Stomach (tissue), 9 donors: Measurements from ENCODE around the gene KCNA10. TPM values are rescaled to one million over a fixed set of nuclear protein-coding genes. Genes with fewer than 3 reads are reported as not detected.
A peak's percentile ranks its signal among the peaks of the same experiment; 100 is the strongest.

Experiments
- DNase-seq, 2 donors: peaks; one replicate each; pipeline versions ENCODE4 v3.0.0 to v3.0.0-alpha.2; 2013 to 2019
- H3K27ac ChIP-seq, 5 donors: fragments of 200-600 bp in 4 of 5; sonication (generic) in 4 of 5; one replicate each; pipeline ENCODE4 v1.5.1; 2013 to 2019; ENCODE audit warnings: mild to moderate bottlenecking in 1 of 5, moderate library complexity in 1 of 5
- H3K27me3 ChIP-seq, 3 donors: fragments of 200-600 bp; sonication (generic); one replicate each; pipeline ENCODE4 v1.5.1; 2017 to 2019; ENCODE audit warnings: mixed run types in 1 of 3
- H3K36me3 ChIP-seq, 4 donors: fragments of 200-600 bp; sonication (generic); 1 replicate in 3 of 4; 2 replicates in 1 of 4; pipeline ENCODE4 v1.5.1; 2016 to 2019
- H3K4me1 ChIP-seq, 4 donors: fragments of 200-600 bp; sonication (generic); one replicate each; pipeline ENCODE4 v1.5.1; 2016 to 2019
- H3K4me3 ChIP-seq, 4 donors: fragments of 200-600 bp; sonication (generic) in 3 of 4; one replicate each; pipeline ENCODE4 v1.5.1; 2016 to 2019; ENCODE audit warnings: mild to moderate bottlenecking in 1 of 4
- H3K9me3 ChIP-seq, 4 donors: fragments of 200-600 bp; sonication (generic); one replicate each; pipeline ENCODE4 v1.5.1; 2016 to 2019
- CTCF ChIP-seq, 7 experiments: fragments of 450-650 bp in 4 of 7; fragments of 200-600 bp in 3 of 7; sonication (generic) in 3 of 7; IDR thresholded peaks; one replicate each; pipeline ENCODE4 v1.5.1; 2016 to 2019; ENCODE audit warnings: antibody characterized with exemption in 7 of 7, control low read depth in 2 of 7, mild to moderate bottlenecking in 1 of 7
- EP300 ChIP-seq: sonication (generic); formaldehyde crosslinking; IDR thresholded peaks from one replicate; pipeline ENCODE4 v1.6.1; 2017; ENCODE audit warnings: antibody characterized with exemption
- POLR2A ChIP-seq, 4 donors: fragments of 450-650 bp; IDR thresholded peaks; one replicate each; pipeline ENCODE4 v1.6.1; 2016; ENCODE audit warnings: antibody characterized with exemption in 4 of 4, control low read depth in 2 of 4, mild to moderate bottlenecking in 1 of 4, moderate library complexity in 1 of 4
- POLR2AphosphoS5 ChIP-seq, 3 donors: sonication (generic); formaldehyde crosslinking; IDR thresholded peaks; one replicate each; pipeline ENCODE4 v1.6.1; 2016; ENCODE audit warnings: antibody characterized with exemption in 3 of 3
- WGBS, 5 donors: extraction: QIAGEN DNeasy Blood & Tissue Kit in 3 of 5; methylation state at CpG; one replicate each; pipeline versions ENCODE4 v1.1.5 to v1.1.7; 2013 to 2018; 5-methylcytosine and 5-hydroxymethylcytosine counted together
- intact Hi-C: fragments of 100-400 bp; cut with DNase I; formaldehyde crosslinking; loops from one replicate; pipeline ENCODE4 v1.15.1; 2023; ENCODE audit warnings: low total_unique reads
- polyA plus RNA-seq, 3 donors: library from polyadenylated mRNA; stranded (reverse); fragments of 200-250 nt; gene quantifications; one replicate each; pipeline ENCODE4 v1.2.3, GENCODE V29; 2013
- total RNA-seq, 5 donors: library from RNA; depleted of rRNA; stranded (reverse); fragments of >200 nt; gene quantifications; one replicate each; pipeline versions ENCODE4 v1.1.0 to v1.2.3, GENCODE V29; 2014 to 2016
- donor health status: healthy with polysubstance abuse.
- donor health status: Bipolar disorder and iron deficiency.
- donor health status: healthy.

Gene KCNA10
- total and polyA plus RNA-seq, 8 donors = 0.12 to 0.58 TPM; not detected in 6

GRCh38 chr1:110559157-110559556 lies 40.2 kb upstream of the KCNA10 start:
- intact Hi-C loops = loop anchor here (5.0 kb wide), 1 partner anchor 53 kb away; no protein-coding TSS in a partner anchor
- no peak for TF ChIP-seq POLR2AphosphoS5 (IDR thresholded peaks at IDR 0.05)
- no peak for TF ChIP-seq POLR2A (IDR thresholded peaks at IDR 0.05)
- TF ChIP-seq CTCF (IDR thresholded peaks at IDR 0.05) = no peak
- no peak for TF ChIP-seq EP300
- WGBS, 5 donors = 40 to 52% (median 46%) methylated on average over 4 of the region's 4 CpGs
- Histone ChIP-seq H3K36me3 (no peaks in the 10 kb centered on the region), H3K4me1 (peaks cover 9 to 13% (median 11%) of the 10 kb centered on the region in 4 donors), H3K27ac (no peak overlapping the region), H3K4me3 (no peak overlapping the region), H3K9me3 (no peaks in the 10 kb centered on the region), H3K27me3 (peaks cover 0 to 58% (median 22%) of the 10 kb centered on the region in 3 donors)
- DNase-seq = no peak

DNA sequence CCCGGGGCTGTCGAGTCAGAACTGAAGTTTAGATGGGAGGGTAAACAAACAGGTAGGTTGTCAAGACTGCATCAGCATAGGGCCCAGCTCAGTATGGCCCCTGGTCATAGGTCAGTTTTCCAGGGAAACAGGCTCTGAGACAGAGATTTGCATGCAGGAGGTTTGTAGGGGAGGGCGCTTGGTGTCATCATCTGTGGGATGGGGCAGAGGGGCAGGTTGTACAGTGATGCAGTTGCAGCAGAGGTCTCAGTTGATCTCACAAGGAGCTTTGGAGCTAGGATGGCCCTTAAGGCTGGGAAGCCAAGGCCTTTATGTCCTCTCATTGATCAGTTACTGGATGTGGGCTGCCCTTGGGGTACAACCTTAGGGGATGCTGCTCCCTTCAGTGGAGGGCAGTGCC lies 38.5 kb upstream of the KCNA10 start:
- no peak overlapping the region for H3K27ac ChIP-seq
- no peaks in the 10 kb centered on the region for H3K36me3 ChIP-seq
- peaks cover 9 to 13% (median 11%) of the 10 kb centered on the region in 4 donors for H3K4me1 ChIP-seq
- H3K4me3 ChIP-seq = no peak overlapping the region
- no peak for DNase-seq
- no peaks in the 10 kb centered on the region for H3K9me3 ChIP-seq
- intact Hi-C loops = loop anchor here (5.0 kb wide), 1 partner anchor 55 kb away; no protein-coding TSS in a partner anchor
- no peak for TF ChIP-seq CTCF (IDR thresholded peaks at IDR 0.05)
- TF ChIP-seq POLR2AphosphoS5 (IDR thresholded peaks at IDR 0.05) = no peak
- TF ChIP-seq POLR2A (IDR thresholded peaks at IDR 0.05) = no peak
- no peak for TF ChIP-seq EP300
- WGBS, 5 donors = 46 to 61% (median 56%) methylated on average over 3 of the region's 3 CpGs
- H3K27me3 ChIP-seq = peaks cover 0 to 63% (median 22%) of the 10 kb centered on the region in 3 donors

DNA sequence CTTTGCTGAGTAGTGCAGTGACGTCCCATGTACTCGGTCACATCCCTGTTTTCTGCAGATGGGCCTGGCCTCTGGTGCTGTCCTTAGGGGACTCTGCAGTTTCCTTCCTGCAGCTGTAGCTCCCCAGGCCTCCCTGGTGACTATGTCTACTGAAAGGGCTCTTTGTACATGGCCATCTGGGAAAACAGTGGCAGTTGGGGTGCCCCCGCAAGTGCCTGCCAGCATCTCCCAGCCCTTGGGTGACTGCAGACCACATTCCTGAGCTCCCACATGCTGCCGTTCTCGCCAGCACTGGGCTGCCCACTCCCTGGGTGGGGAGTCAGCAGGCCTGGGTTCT lies 37.5 kb upstream of the KCNA10 start:
- no peaks in the 10 kb centered on the region for H3K9me3 ChIP-seq
- peaks cover 0 to 73% (median 22%) of the 10 kb centered on the region in 3 donors for H3K27me3 ChIP-seq
- TF ChIP-seq POLR2A (IDR thresholded peaks at IDR 0.05) = no peak
- no peak for TF ChIP-seq CTCF (IDR thresholded peaks at IDR 0.05)
- peaks cover 9 to 13% (median 11%) of the 10 kb centered on the region in 4 donors for H3K4me1 ChIP-seq
- 35 to 72% (median 52%) methylated on average over 4 to 5 of the region's 5 CpGs for WGBS, 5 donors
- intact Hi-C loops = loop anchor here (5.0 kb wide), 1 partner anchor 56 kb away; no protein-coding TSS in a partner anchor
- H3K27ac ChIP-seq = no peak overlapping the region
- H3K36me3 ChIP-seq = no peaks in the 10 kb centered on the region
- no peak overlapping the region for H3K4me3 ChIP-seq
- DNase-seq = no peak

GRCh38 chr1:110555807-110556470 lies 37.0 kb upstream of the KCNA10 start:
- WGBS, 5 donors = 41 to 60% (median 50%) methylated on average over 8 to 11 of the region's 11 CpGs
- Histone ChIP-seq H3K4me1 (peaks cover 9 to 13% (median 11%) of the 10 kb centered on the region in 4 donors), H3K27me3 (peaks cover 0 to 76% (median 22%) of the 10 kb centered on the region in 3 donors), H3K27ac (peak overlapping the region in 1 of 5 donors; percentile 51), H3K36me3 (no peaks in the 10 kb centered on the region), H3K4me3 (peak overlapping the region; percentile 36 to 43 (median 41)), H3K9me3 (no peaks in the 10 kb centered on the region)
- intact Hi-C loops = loop anchor here (5.0 kb wide), 1 partner anchor 56 kb away; no protein-coding TSS in a partner anchor
- peak in 1 of 2 donors; percentile 83 for DNase-seq
- TF ChIP-seq EP300 (no peak), CTCF (IDR thresholded peaks at IDR 0.05) (no peak)
